ENCODE measurements around the gene HS3ST4. TPM values are rescaled to one million over a fixed set of nuclear protein-coding genes. Genes with fewer than 3 reads are reported as not detected.
A peak's percentile ranks its signal among the peaks of the same experiment; 100 is the strongest.

HS3ST4 gene
- total RNA-seq, 2 donors from 2014 or later = 4.7 to 5.0 TPM

DNA sequence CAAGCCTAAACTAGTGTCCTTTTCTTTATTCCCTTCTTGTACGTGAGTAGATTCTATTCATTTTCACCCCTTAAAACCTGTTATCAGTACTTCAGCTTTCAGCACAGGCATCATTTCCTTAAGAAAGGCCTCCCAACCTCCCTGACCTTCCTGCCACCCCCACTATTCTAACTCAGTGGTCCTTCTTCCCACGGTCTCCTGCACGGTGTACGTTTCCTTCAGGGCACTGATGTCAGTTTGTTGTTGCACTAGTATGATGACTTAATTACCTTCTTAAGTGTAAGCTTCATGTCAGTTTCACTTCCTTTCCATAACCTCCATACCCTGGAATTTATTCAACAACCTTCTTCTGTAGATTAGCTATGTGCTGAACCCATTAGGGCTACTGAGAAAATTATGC is 484.2 kb downstream of the HS3ST4 start:
- Mint-ChIP-seq H3K27ac (no peak overlapping the region), H3K9me3 (peaks cover 16% of the 10 kb centered on the region), H3K36me3 (ENCODE audit: low read depth) (peaks cover 2% of the 10 kb centered on the region), H3K4me1 (peaks cover 17% of the 10 kb centered on the region), H3K27me3 (ENCODE audit: insufficient read depth) (no peaks in the 10 kb centered on the region), H3K4me3 (no peak overlapping the region)
- TF ChIP-seq, protein P1, sequence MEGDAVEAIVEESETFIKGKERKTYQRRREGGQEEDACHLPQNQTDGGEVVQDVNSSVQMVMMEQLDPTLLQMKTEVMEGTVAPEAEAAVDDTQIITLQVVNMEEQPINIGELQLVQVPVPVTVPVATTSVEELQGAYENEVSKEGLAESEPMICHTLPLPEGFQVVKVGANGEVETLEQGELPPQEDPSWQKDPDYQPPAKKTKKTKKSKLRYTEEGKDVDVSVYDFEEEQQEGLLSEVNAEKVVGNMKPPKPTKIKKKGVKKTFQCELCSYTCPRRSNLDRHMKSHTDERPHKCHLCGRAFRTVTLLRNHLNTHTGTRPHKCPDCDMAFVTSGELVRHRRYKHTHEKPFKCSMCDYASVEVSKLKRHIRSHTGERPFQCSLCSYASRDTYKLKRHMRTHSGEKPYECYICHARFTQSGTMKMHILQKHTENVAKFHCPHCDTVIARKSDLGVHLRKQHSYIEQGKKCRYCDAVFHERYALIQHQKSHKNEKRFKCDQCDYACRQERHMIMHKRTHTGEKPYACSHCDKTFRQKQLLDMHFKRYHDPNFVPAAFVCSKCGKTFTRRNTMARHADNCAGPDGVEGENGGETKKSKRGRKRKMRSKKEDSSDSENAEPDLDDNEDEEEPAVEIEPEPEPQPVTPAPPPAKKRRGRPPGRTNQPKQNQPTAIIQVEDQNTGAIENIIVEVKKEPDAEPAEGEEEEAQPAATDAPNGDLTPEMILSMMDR (conservative IDR thresholded peaks at IDR 0.05) = no peak
- peaks cover 3% of the 10 kb centered on the region for H3K4me1 ChIP-seq (ENCODE audit: control insufficient read depth, insufficient read depth, low read length)
- peaks cover 9% of the 10 kb centered on the region for H3K9me3 ChIP-seq (ENCODE audit: control insufficient read depth, low read length)
- H3K4me3 ChIP-seq (ENCODE audit: low read length) = no peak overlapping the region
- no peak overlapping the region for H3K9ac ChIP-seq (ENCODE audit: extremely low read depth, low read length, poor library complexity, severe bottlenecking)
- DNase-seq = peak; percentile 43
- no peaks in the 10 kb centered on the region for H3K27me3 ChIP-seq (ENCODE audit: control insufficient read depth, insufficient read depth, low read length, poor library complexity, severe bottlenecking)
- H3K36me3 ChIP-seq (ENCODE audit: control insufficient read depth, insufficient read depth, low read length) = no peaks in the 10 kb centered on the region
- WGBS, 2 experiments (ENCODE audit: insufficient coverage in 1 of 2, insufficient read length in 1 of 2) = 60 to 89% methylated on average over 1 to 3 of the region's 4 CpGs
- no peak overlapping the region for H3K27ac ChIP-seq (ENCODE audit: low read depth, low read length)

DNA sequence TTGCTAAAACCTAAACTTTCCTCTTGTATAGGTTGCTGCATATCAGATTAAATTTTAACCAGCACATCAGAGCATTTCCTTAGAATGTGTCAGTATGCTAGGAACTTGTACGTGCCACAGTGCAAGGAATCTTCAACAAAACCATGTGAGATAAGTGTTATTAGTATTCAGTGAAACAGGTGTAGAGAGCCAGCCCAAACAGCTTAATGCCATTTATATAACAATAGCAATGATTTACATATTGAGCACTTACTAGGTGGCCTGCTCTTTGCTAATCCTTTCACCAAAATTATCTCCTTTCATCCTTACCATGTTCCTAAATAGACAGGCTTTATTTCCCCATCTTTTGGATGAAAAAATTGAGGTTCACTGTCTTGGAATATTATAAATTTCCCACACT is 485.7 kb downstream of the HS3ST4 start:
- Mint-ChIP-seq H3K27me3 (ENCODE audit: insufficient read depth) (no peaks in the 10 kb centered on the region), H3K27ac (no peak overlapping the region), H3K4me3 (no peak overlapping the region), H3K9me3 (peaks cover 27% of the 10 kb centered on the region), H3K36me3 (ENCODE audit: low read depth) (peaks cover 2% of the 10 kb centered on the region), H3K4me1 (peaks cover 17% of the 10 kb centered on the region)
- Histone ChIP-seq H3K4me1 (ENCODE audit: control insufficient read depth, insufficient read depth, low read length) (peaks cover 3% of the 10 kb centered on the region), H3K36me3 (ENCODE audit: control insufficient read depth, insufficient read depth, low read length) (no peaks in the 10 kb centered on the region), H3K27me3 (ENCODE audit: control insufficient read depth, insufficient read depth, low read length, poor library complexity, severe bottlenecking) (no peaks in the 10 kb centered on the region), H3K9ac (ENCODE audit: extremely low read depth, low read length, poor library complexity, severe bottlenecking) (no peak overlapping the region), H3K27ac (ENCODE audit: low read depth, low read length) (no peak overlapping the region), H3K4me3 (ENCODE audit: low read length) (no peak overlapping the region), H3K9me3 (ENCODE audit: control insufficient read depth, low read length) (peaks cover 17% of the 10 kb centered on the region)
- peak; percentile 45 for DNase-seq
- TF ChIP-seq, protein P1 (conservative IDR thresholded peaks at IDR 0.05) = no peak
- 10% methylated on average over 1 of the region's 1 CpG; no CpG with 5 or more reads in 1 of the 2 experiments for WGBS, 2 experiments (ENCODE audit: insufficient coverage in 1 of 2, insufficient read length in 1 of 2)

DNA sequence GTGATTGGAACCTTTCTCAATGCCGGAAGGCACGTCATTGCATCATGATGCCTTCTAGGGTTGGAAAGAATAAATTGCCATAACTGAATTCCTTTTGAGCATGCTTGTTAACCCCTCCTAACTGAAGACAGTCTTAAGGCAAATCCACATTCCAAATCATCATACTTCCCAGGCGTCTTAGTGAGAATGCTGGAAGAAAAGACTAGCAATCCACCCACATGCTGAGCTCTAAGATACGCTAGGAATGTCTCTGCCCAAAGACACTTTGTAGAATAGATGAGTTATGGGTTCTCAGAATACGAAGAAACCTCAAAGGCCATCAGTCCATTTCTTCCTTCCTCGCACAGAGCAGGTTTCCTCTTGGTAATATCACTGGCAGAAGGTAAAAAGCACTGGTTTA is 486.5 kb downstream of the HS3ST4 start:
- H3K4me3 ChIP-seq (ENCODE audit: low read length) = peak overlapping the region; percentile 32
- H3K36me3 ChIP-seq (ENCODE audit: control insufficient read depth, insufficient read depth, low read length) = no peaks in the 10 kb centered on the region
- WGBS, 2 experiments (ENCODE audit: insufficient coverage in 1 of 2, insufficient read length in 1 of 2) = 80 to 86% methylated on average over 4 to 6 of the region's 6 CpGs
- TF ChIP-seq, protein P1 (conservative IDR thresholded peaks at IDR 0.05) = no peak
- H3K9me3 ChIP-seq (ENCODE audit: control insufficient read depth, low read length) = peaks cover 17% of the 10 kb centered on the region
- Mint-ChIP-seq H3K27me3 (ENCODE audit: insufficient read depth) (no peaks in the 10 kb centered on the region), H3K9me3 (peaks cover 27% of the 10 kb centered on the region), H3K4me1 (peaks cover 17% of the 10 kb centered on the region), H3K27ac (no peak overlapping the region), H3K4me3 (no peak overlapping the region), H3K36me3 (ENCODE audit: low read depth) (peaks cover 2% of the 10 kb centered on the region)
- no peaks in the 10 kb centered on the region for H3K27me3 ChIP-seq (ENCODE audit: control insufficient read depth, insufficient read depth, low read length, poor library complexity, severe bottlenecking)
- DNase-seq = no peak
- no peak overlapping the region for H3K9ac ChIP-seq (ENCODE audit: extremely low read depth, low read length, poor library complexity, severe bottlenecking)
- H3K4me1 ChIP-seq (ENCODE audit: control insufficient read depth, insufficient read depth, low read length) = peaks cover 3% of the 10 kb centered on the region
- no peak overlapping the region for H3K27ac ChIP-seq (ENCODE audit: low read depth, low read length)
